ENCODE data around the gene USP15.
"Not testable (repeated sequence)": the region's sequence is repeated elsewhere in the genome, so short reads cannot be mapped to it uniquely, and the experiment has no call there.

USP15 gene

GRCh38 chr12:62332598-62332997 is 72.4 kb downstream of the USP15 start:
- no peak for DNase-seq

- no peak for DNase-seq
Measured at GRCh38 chr12:62335057-62335456, 74.9 kb downstream of the USP15 start.

GRCh38 chr12:62335796-62336195 is 75.6 kb downstream of the USP15 start:
- DNase-seq = no peak

- not testable (repeated sequence) for DNase-seq
Measured at GRCh38 chr12:62337643-62338042, 77.4 kb downstream of the USP15 start.

GRCh38 chr12:62342614-62343303 is 82.6 kb downstream of the USP15 start:
- DNase-seq = not testable (repeated sequence)

GRCh38 chr12:62343304-62344120 is 83.3 kb downstream of the USP15 start:
- DNase-seq = not testable (repeated sequence)

- DNase-seq = not testable (repeated sequence)
Measured at GRCh38 chr12:62344731-62345556, 84.7 kb downstream of the USP15 start.

- no peak for DNase-seq
Measured at GRCh38 chr12:62345667-62346066, 85.5 kb downstream of the USP15 start.

- no peak for DNase-seq
Measured at GRCh38 chr12:62346817-62347216, 86.6 kb downstream of the USP15 start.

GRCh38 chr12:62347922-62348650 is 87.9 kb downstream of the USP15 start:
- no peak for DNase-seq

- DNase-seq = no peak
Measured at GRCh38 chr12:62350554-62350953, 90.3 kb downstream of the USP15 start.

GRCh38 chr12:62351326-62351725 is 91.1 kb downstream of the USP15 start:
- no peak for DNase-seq

GRCh38 chr12:62361048-62361447 is 100.8 kb downstream of the USP15 start:
- DNase-seq = no peak

- DNase-seq = no peak
Measured at GRCh38 chr12:62363506-62363905, 103.3 kb downstream of the USP15 start.

- not testable (repeated sequence) for DNase-seq
Measured at GRCh38 chr12:62364697-62365096, 104.5 kb downstream of the USP15 start.

GRCh38 chr12:62365846-62366245 is 105.6 kb downstream of the USP15 start:
- not testable (repeated sequence) for DNase-seq

- not testable (repeated sequence) for DNase-seq
Measured at GRCh38 chr12:62368430-62369223, 108.4 kb downstream of the USP15 start.

GRCh38 chr12:62370189-62370588 is 110.0 kb downstream of the USP15 start:
- no peak for DNase-seq

GRCh38 chr12:62371661-62372060 is 111.5 kb downstream of the USP15 start:
- no peak for DNase-seq

- DNase-seq = no peak
Measured at GRCh38 chr12:62372134-62372533, 111.9 kb downstream of the USP15 start.

- DNase-seq = no peak
Measured at GRCh38 chr12:62372825-62373224, 112.6 kb downstream of the USP15 start.

GRCh38 chr12:62375603-62376002 is 115.4 kb downstream of the USP15 start:
- DNase-seq = no peak
